ENCODE results near the gene ARFGAP2. TPM values are rescaled to one million over a fixed set of nuclear protein-coding genes. Genes with fewer than 3 reads are reported as not detected.

ARFGAP2 gene
- polyA plus RNA-seq, 1 of the 3 experiments (the other 2 are of a cell fraction), result 52.5 TPM

- TF ChIP-seq CHD2 (IDR thresholded peaks at IDR 0.05; ENCODE audit: low read length, partially characterized antibody), result peak; percentile 33
- TF ChIP-seq USF2 (IDR thresholded peaks at IDR 0.05; ENCODE audit: borderline replicate concordance, low read depth, low read length), result no peak
- 0 out of 2 replicates have a peak, but pooled peaks have one; percentile 16 for TF ChIP-seq NFIC (IDR thresholded peaks at IDR 0.05; ENCODE audit: borderline replicate concordance)
- TF ChIP-seq FOSL2 (IDR thresholded peaks at IDR 0.05; ENCODE audit: borderline replicate concordance, low read depth), result peak; percentile 45; the same call in 1 of the 2 replicates
- TF ChIP-seq, protein P1, sequence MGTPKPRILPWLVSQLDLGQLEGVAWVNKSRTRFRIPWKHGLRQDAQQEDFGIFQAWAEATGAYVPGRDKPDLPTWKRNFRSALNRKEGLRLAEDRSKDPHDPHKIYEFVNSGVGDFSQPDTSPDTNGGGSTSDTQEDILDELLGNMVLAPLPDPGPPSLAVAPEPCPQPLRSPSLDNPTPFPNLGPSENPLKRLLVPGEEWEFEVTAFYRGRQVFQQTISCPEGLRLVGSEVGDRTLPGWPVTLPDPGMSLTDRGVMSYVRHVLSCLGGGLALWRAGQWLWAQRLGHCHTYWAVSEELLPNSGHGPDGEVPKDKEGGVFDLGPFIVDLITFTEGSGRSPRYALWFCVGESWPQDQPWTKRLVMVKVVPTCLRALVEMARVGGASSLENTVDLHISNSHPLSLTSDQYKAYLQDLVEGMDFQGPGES (IDR thresholded peaks at IDR 0.05; ENCODE audit: low read depth, low read length), result no peak
- TF ChIP-seq RCOR1 (IDR thresholded peaks at IDR 0.05; ENCODE audit: low read length), result peak; percentile 76
- peak; percentile 53 for TF ChIP-seq JUND (IDR thresholded peaks at IDR 0.05)
- TF ChIP-seq TEAD4 (IDR thresholded peaks at IDR 0.05; ENCODE audit: borderline replicate concordance, insufficient read depth), result no peak
- TF ChIP-seq YY1 (IDR thresholded peaks at IDR 0.05; ENCODE audit: low read depth), result peak; percentile 26; the same call in 1 of the 2 replicates
- peak; percentile 87 for TF ChIP-seq TCF12 (IDR thresholded peaks at IDR 0.05)
- peak; percentile 66; the same call in 1 of the 2 replicates for TF ChIP-seq MXI1 (IDR thresholded peaks at IDR 0.05; ENCODE audit: low read depth, low read length)
- TF ChIP-seq, protein P2, sequence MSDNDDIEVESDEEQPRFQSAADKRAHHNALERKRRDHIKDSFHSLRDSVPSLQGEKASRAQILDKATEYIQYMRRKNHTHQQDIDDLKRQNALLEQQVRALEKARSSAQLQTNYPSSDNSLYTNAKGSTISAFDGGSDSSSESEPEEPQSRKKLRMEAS (IDR thresholded peaks at IDR 0.05; ENCODE audit: low read depth), result peak; percentile 84
- TF ChIP-seq GABPA (IDR thresholded peaks at IDR 0.05; ENCODE audit: low read depth), result no peak
- TF ChIP-seq EP300 (IDR thresholded peaks at IDR 0.05; ENCODE audit: borderline replicate concordance in 1 of 2, low read depth in 1 of 2, low read length in 1 of 2), result peak in 1 of 2 experiments; percentile 30; a peak in 1 of 4 replicates
- TF ChIP-seq POLR2AphosphoS5 (IDR thresholded peaks at IDR 0.05; ENCODE audit: low read depth, low read length), result peak; percentile 33; the same call in 1 of the 2 replicates
- no peak overlapping the region for H2AFZ ChIP-seq (ENCODE audit: low read depth)
- H3K9me3 ChIP-seq, result no peaks in the 10 kb centered on the region
- no peaks in the 10 kb centered on the region for H4K20me1 ChIP-seq (ENCODE audit: insufficient read depth)
- no peak overlapping the region for H3K4me3 ChIP-seq (ENCODE audit: low read depth in 2 of 2, low read length in 1 of 2)
- POLR2A ChIA-PET, result interaction anchor here (0.5 kb wide), 1 partner anchor 62 kb away, joined by 8 read pairs; no protein-coding TSS in a partner anchor
- no peaks in the 10 kb centered on the region for H3K79me2 ChIP-seq (ENCODE audit: insufficient read depth)
- 22% methylated on average over 3 of the region's 3 CpGs for WGBS (ENCODE audit: low lambda C conversion rate)
- no peaks in the 10 kb centered on the region for H3K9me2 ChIP-seq
- H3F3A ChIP-seq (replicated peaks; ENCODE audit: insufficient read depth), result peaks cover 11% of the 10 kb centered on the region
- no peaks in the 10 kb centered on the region for H3K27me3 ChIP-seq (ENCODE audit: insufficient read depth)
- peak overlapping the region; percentile 55 to 75 for H3K27ac ChIP-seq (ENCODE audit: low read depth in 2 of 2, low read length in 1 of 2)
- no peak overlapping the region for H3K9ac ChIP-seq
- CTCF ChIA-PET, result interaction anchor here (1.0 to 3.6 kb wide), 5 partner anchors 9 to 280 kb away, joined by 3 to 46 read pairs (median 6); no protein-coding TSS in a partner anchor
- peaks cover 2 to 6% of the 10 kb centered on the region in 2 experiments for H3K36me3 ChIP-seq (replicated peaks in 1 of 2; ENCODE audit: control insufficient read depth in 1 of 2, insufficient read depth in 2 of 2, low read length in 1 of 2)
- peak; percentile 61 for DNase-seq
- H3K4me2 ChIP-seq, result 0 out of 2 replicates have a peak overlapping the region, but pooled peaks have one; percentile 6
- peaks cover 2 to 19% of the 10 kb centered on the region in 2 experiments; a peak in 1 of 4 replicates for H3K4me1 ChIP-seq (ENCODE audit: control insufficient read depth in 1 of 2, insufficient read depth in 2 of 2, low read depth in 1 of 2, low read length in 1 of 2)
Observed at GRCh38 chr11:47143322-47143721, 33.4 kb downstream of the ARFGAP2 start.

DNA sequence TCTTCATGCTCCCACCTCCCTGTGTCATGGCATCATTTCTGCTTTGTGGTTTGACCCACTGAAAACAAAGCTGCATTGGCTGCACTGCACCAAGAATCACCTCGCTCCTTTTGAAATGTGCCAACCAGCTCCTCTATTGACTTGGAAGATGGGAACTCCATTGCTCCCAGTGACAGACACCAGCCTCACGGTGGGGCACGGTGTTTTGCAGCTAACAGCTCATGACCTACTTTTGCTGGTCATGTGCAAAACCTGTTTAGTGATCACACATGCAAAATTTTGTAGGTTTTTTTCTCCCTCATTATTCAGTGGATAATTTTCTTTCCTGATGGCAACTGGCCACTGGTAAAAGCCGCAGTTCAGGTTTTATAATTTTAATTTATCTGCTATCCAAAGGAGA, 36.8 kb downstream of the ARFGAP2 start:
- peaks cover 4 to 22% of the 10 kb centered on the region in 2 experiments for H3K36me3 ChIP-seq (replicated peaks in 1 of 2; ENCODE audit: control insufficient read depth in 1 of 2, insufficient read depth in 2 of 2, low read length in 1 of 2)
- no peak overlapping the region for H3K27ac ChIP-seq (ENCODE audit: low read depth in 2 of 2, low read length in 1 of 2)
- H3K9me2 ChIP-seq, result no peaks in the 10 kb centered on the region
- CTCF ChIA-PET, result interaction anchor here (0.7 to 2.7 kb wide), 3 partner anchors 9 to 210 kb away, joined by 3 to 18 read pairs (median 3); no protein-coding TSS in a partner anchor
- POLR2A ChIA-PET, result interaction anchor here (0.5 kb wide), 1 partner anchor 235 kb away, joined by 6 read pairs; no protein-coding TSS in a partner anchor
- H3K9me3 ChIP-seq, result no peaks in the 10 kb centered on the region
- no peaks in the 10 kb centered on the region for H3K27me3 ChIP-seq (ENCODE audit: insufficient read depth)
- H3K9ac ChIP-seq, result no peak overlapping the region
- 79% methylated on average over 4 of the region's 4 CpGs for WGBS (ENCODE audit: low lambda C conversion rate)
- H3K4me1 ChIP-seq (ENCODE audit: control insufficient read depth in 1 of 2, insufficient read depth in 2 of 2, low read depth in 1 of 2, low read length in 1 of 2), result peaks cover 2 to 13% of the 10 kb centered on the region in 2 experiments; a peak in 1 of 4 replicates
- no peak overlapping the region for H3K4me2 ChIP-seq
- H4K20me1 ChIP-seq (ENCODE audit: insufficient read depth), result no peaks in the 10 kb centered on the region
- H2AFZ ChIP-seq (ENCODE audit: low read depth), result no peak overlapping the region
- H3K4me3 ChIP-seq (ENCODE audit: low read depth in 2 of 2, low read length in 1 of 2), result no peak overlapping the region
- no peaks in the 10 kb centered on the region for H3K79me2 ChIP-seq (ENCODE audit: insufficient read depth)
- H3F3A ChIP-seq (replicated peaks; ENCODE audit: insufficient read depth), result peaks cover 11% of the 10 kb centered on the region
- no peak for DNase-seq
- TF ChIP-seq, protein P2 (IDR thresholded peaks at IDR 0.05; ENCODE audit: low read depth), result no peak
- TF ChIP-seq, protein P3, sequence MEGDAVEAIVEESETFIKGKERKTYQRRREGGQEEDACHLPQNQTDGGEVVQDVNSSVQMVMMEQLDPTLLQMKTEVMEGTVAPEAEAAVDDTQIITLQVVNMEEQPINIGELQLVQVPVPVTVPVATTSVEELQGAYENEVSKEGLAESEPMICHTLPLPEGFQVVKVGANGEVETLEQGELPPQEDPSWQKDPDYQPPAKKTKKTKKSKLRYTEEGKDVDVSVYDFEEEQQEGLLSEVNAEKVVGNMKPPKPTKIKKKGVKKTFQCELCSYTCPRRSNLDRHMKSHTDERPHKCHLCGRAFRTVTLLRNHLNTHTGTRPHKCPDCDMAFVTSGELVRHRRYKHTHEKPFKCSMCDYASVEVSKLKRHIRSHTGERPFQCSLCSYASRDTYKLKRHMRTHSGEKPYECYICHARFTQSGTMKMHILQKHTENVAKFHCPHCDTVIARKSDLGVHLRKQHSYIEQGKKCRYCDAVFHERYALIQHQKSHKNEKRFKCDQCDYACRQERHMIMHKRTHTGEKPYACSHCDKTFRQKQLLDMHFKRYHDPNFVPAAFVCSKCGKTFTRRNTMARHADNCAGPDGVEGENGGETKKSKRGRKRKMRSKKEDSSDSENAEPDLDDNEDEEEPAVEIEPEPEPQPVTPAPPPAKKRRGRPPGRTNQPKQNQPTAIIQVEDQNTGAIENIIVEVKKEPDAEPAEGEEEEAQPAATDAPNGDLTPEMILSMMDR (IDR thresholded peaks at IDR 0.05), result no peak
- TF ChIP-seq TEAD4 (IDR thresholded peaks at IDR 0.05; ENCODE audit: borderline replicate concordance, insufficient read depth) (no peak), GABPA (IDR thresholded peaks at IDR 0.05; ENCODE audit: low read depth) (no peak), YY1 (IDR thresholded peaks at IDR 0.05; ENCODE audit: low read depth) (no peak), EZH2phosphoT487 (IDR thresholded peaks at IDR 0.05; ENCODE audit: borderline replicate concordance, low read depth) (no peak), ZBTB33 (IDR thresholded peaks at IDR 0.05; ENCODE audit: borderline replicate concordance, low read depth) (no peak)
- TF ChIP-seq, protein P4, sequence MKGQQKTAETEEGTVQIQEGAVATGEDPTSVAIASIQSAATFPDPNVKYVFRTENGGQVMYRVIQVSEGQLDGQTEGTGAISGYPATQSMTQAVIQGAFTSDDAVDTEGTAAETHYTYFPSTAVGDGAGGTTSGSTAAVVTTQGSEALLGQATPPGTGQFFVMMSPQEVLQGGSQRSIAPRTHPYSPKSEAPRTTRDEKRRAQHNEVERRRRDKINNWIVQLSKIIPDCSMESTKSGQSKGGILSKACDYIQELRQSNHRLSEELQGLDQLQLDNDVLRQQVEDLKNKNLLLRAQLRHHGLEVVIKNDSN (IDR thresholded peaks at IDR 0.05; ENCODE audit: borderline replicate concordance, low read depth), result no peak

Measured in SK-N-SH (cell line).